CD4-positive, alpha-beta T cell treated with Interleukin-10 for 1 hour (primary cell): ENCODE data around the gene GPR137B.
"Not testable (repeated sequence)": the region's sequence is repeated elsewhere in the genome, so short reads cannot be mapped to it uniquely, and the experiment has no call there.

Experiments
- DNase-seq: peaks from one replicate; pipeline ENCODE4 v3.0.0-alpha.2; 2020

Gene GPR137B

DNA sequence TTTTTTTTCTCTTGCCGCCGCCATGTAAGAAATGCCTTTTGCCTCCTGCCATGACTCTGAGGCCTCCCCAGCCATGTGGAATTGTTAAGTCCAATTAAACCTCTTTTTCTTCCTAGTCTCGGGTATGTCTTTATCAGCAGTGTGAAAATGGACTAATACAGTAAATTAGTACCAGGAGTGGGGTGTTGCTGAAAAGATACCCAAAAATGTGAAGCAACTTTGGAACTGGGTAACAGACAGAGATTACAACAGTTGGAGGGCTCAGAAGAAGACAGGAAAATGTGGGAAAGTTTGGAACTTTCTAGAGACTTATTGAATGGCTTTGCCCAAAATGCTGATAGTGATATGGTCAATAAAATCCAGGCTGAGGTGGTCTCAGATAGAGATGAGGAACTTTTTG lies 19.4 kb downstream of the GPR137B start:
- DNase-seq: not testable (repeated sequence)

DNA sequence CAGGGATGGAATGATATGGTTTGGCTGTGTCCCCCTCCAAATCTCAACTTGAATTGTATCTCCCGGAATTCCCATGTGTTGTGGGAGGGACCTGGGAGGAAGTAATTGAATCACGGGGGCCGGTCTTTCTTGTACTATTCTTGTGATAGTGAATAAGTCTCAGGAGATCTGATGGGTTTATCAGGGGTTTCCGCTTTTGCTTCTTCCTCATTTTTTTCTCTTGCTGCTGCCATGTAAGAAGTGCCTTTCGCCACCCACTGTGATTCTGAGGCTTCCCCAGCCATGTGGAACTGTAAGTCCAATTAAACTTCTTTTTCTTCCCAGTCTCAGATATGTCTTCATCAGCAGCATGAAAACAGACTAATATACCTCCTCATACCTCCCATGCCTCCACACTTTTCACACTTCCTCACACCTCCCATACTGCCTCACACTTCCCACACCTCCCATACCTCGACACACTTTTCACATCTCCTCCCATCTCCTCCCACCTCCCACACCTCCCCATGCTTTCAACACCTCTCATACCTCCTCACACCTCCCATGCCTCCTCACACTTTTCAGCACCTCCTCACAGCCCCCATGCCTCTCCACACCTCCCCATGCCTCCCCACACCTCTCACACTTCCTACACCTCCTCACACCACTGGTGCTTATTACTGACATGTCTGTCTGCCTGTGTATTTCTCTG lies 21.3 kb downstream of the GPR137B start:
- DNase-seq: no peak

DNA sequence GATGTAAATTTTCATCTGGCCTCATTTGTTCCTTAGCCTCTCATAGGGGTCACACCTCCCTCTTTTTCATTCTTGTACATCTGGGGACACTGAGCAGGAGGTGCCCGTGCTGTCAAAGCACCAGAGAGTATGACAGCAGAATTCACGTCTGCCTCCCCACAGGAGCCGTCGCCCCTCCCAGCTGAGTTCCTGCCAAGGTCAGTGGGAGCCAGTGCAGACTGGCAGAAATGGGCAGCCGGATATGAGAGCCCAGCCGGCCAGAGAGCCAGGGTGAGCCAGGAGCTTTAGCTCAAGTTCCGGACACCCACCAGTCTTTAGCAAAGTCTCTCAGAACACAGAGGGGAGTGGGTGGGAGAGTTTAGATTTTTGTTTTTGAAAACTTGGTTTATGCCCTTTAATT lies 21.9 kb downstream of the GPR137B start:
- no peak for DNase-seq

DNA sequence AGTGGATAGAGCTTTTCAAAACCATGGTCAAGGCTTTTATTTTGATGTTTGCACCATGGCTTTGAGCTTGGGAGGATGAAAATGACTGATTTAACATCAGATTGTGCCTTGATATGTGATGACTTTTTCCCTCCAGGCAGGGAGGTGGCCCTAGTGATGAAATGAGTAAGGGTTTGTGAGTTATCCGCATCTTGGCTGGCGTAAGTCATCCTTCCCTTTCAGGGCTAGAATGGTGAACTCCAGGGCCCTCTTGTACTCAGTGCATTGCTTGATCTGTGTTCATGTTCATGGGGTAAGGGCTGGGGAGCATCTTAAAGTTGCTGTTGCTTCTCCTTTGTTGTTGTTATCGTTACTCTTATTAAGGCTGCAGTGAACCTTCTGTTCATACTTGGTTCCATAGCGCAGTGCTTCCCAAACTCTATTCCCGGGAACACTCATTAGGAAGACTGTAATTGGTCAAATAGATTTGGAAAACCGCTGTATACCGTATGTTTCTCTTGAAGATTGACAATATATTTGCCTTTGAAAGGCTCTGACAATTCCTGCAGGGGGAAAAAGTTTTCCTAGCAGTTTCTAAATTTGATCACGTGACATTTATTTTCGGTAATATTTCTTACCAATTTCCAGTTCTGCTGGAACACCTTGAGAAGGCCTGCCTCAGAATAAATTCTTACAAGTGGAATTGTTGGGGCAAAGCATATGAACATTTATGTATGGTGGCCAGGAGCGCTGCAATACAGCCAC lies 23.1 kb downstream of the GPR137B start:
- no peak for DNase-seq

DNA sequence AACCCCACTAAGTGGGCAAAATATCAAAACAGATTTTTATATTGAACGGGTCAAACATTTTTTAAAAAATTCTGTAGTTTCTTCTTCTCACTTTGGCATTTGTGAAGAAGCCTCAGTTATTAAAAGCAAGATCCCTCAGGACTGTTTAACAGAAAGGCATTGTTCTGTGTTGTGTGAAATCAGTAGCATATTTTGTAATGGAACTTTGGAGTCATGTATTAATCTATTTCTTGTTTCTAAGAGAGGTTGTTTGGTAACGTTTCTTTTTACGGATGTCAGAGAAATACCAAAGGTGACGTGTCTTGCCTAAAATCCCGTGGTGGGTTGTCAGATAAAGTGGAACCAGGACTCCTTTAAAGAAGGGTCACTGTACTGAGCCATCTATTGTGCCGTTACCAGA lies 23.7 kb downstream of the GPR137B start:
- DNase-seq: no peak

DNA sequence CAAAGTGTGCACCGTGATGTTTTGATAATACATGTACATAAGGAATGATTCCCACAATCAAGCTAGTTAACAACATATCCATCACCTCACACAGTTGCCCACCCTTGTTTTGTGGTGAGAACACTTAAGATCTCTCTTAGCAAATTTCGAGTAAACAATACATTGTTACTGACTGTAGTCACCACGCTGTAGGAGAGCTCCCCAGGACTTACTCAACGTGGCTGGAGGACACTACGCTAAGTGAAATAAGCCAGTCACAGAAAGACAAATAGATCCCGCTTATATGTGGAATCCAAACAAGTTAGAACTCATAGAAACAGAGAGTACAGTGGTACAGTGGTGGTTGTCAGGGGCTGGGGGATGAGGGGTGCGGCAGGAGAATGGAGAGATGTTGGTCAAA lies 24.8 kb downstream of the GPR137B start:
- DNase-seq: no peak

DNA sequence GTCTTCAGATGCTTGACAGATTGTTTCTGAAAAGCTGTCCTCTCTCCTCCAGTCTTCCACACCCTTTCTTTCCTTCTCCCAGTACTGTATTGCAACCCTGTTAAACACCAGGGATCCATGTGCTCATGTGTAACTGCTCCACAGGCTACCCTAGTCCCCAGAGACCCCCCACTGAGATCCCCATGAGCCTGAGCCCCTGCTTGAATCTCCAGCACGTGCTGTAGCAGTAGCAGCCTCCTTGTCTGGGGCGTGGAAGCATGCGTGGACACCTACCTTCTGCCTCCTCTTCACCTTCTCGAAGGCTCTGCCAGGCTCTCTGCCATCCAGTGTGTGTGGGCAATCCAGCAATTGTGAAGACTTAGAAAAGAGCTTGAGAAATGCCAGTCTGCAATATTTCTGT lies 25.2 kb downstream of the GPR137B start:
- DNase-seq: no peak

DNA sequence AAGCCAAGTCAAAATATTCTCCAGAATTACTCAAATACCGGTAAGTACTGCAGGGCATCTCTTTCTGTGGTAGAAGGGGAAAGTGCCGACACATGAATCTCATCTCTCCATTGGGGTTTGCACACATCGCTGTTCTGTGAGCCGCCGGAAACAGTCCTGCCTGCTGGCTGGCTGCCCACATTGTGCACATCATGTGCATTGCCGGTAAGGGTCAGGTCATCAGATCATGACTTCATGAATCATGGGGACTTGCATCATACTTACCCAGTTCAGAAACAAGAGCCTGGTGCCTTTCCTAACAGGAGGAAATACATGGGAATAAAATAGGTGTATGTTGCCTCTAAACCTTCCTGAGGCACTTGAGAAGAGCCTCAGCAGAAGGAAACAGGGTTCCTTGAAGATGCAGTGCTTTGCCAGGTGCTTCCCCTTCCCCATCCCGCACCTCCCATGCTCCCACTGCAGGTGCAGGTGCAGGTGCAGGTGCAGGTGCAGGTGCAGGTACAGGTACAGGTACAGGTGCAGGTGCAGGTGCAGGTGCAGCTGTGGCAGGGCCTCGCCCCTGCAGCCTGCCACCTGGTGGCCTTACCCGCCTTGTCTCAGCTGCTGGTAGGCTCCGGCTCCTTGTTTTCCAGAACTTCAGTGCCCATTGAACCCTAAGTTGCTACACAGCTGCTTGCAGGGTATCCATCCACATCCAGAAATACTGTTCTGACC lies 26.5 kb downstream of the GPR137B start:
- DNase-seq: no peak

DNA sequence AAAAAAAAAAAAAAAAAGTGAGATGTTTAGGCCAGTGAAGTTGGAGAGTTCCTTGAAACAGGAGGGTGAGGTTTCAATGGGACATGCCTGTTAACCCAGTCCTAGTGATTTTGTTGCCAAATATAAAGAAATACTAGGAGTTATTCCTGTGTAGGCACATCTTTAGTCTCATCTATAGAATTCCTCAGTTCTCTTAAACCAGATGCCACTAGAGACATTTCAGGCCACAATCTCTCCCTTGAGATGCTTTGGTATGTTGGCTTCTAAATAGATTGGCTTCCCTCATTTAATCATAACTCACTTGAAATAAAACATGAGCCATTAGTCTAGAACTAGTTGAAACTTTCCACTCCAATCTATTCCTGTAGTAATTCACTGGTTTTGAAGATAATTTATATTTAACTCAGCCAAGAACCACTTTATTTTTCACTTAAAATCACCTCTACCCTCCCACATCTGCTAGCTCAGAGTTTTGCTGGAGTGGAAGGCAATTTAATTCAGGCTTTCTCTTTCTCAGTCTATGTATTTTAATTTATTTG lies 29.8 kb downstream of the GPR137B start:
- DNase-seq: no peak

DNA sequence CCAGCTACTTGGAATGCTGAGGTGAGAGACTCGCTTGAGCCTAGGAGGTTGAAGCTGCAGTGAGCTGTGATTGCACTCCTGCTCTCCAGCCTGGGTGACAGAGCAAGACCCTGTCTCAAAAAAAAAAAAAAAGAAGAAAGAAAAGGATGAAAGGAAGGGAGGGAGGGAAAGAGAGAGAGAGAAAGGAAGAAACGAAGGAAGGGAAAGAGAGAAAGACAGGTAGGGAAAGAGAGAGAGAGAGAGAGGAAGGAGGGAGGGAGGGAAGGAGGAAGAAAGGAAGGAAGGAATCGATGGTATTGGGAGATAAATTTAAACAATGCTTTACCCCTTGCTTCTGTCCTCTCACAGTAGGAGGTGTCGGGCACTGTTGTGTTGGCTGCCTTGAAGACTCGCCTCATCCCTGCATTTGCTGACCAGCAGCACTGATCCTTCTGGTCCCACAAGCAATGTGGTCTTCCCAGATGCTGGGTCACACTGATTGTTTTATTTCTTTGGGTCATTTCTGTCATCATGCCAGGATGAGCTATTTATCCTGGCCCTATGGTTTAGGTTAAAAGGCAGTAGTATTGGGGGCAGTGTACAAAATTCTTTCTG lies 30.9 kb downstream of the GPR137B start:
- no peak for DNase-seq

DNA sequence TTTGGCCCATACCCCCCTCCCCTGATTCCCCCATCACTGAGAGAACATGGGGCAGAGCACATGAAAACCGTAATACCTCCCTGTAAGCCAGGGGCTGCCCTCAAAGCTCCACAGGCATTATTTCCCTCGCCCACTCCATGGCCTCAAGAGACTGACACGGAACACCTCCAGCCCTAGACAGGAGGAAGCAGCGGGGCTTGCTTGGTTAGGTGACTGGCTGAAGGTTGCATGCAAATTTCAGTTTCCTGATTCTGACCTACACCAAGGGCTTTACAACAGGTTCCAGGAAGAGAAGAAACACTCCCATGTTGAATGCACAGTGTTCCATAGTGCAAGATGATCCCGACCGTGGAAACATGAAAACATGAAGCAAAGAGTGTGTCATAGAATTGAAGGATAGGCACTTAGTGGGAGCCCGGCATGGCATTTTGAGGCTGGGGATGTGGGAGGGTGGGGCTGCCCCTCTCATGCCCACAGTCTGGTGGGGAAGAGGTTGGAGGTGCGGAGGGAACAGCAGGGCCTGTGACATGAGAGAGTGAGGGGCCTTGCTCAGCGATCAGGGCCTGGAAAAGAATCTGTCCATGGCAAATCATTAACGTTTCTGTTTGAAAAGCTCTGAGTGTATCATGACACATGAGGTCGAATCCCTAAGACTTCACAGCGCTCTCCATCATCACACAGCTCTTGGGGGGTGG lies 33.5 kb downstream of the GPR137B start:
- no peak for DNase-seq

DNA sequence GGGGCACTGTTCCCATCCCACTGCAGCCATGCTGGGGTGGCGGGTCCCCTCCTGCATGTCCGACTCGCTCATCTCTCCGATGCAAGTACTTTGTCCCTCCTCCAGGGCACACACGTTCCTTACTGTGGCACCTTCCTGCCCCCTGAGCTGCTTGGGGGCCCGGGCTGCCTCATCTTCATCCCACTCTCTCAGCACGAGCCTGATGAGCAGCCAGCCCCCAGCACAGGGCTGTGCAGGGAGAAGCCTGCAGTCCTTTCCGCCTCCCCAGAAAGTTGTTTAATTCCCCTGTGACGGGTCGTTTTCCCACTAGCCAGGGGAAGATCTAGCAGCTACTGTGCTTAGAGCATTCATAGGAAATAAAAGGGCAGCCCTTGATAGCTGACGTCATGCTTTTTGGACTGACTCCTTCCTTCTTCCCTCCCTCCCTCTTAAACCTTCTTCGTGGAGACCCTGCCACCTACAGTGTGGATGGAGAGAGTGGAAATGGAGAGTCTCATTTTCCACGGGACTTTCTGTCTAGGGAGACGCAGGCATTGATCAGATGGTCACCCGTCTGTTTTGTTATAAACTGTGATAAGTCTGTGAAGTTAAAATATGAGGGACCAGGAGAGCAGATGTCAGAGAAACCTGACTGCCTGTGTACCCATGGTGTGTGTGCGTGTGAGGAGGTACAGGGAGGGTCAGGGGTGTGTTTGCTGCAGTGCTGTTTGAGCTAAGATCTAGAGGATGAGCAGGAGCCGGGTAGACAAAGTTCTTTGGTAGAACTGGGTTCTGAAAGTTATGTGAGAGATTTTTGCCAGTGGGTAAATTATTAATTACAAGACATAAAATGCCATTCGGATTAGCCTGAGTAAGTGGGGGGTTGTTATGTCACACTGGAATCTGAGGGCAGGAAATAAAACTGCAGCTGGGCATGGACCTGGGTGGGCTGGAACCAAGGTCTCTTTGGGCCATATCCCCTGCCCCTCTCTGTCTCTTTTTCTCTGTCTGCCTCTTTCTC lies 34.3 kb downstream of the GPR137B start:
- DNase-seq: no peak

DNA sequence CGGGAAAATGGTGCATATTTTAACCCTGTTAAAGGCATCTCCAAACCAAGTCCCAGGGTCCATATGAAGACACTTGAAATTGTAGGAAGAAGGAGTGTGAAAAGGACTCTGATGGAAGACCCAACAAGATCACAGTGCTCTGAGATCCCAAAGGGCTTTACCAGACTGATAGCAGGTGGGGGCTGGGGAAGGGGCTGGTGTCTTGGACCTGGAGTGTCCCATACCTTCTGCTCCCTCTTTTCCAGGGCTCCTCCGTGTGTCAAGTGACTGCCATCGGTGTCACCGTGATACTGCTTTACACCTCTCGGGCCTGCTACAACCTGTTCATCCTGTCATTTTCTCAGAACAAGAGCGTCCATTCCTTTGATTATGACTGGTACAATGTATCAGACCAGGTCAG lies 37.3 kb downstream of the GPR137B start:
- DNase-seq: no peak

DNA sequence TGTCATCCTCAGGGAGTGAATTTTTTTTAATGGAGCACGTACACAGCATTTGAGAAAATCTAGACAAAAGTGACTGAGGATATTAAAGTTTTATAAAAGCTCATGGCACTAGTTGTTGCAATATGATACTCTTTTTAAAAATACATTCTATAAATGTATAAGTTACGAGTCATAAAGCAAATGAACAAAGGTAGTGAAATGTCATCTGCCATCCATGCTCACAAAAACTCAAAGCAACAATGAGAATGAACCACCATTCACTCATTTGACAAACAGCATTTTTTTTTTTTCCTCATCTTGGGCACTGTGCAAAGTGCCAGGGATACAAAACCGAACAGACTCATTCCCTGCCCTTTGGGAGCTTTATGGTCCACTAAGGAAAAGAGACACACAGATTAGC lies 38.7 kb downstream of the GPR137B start:
- no peak for DNase-seq

DNA sequence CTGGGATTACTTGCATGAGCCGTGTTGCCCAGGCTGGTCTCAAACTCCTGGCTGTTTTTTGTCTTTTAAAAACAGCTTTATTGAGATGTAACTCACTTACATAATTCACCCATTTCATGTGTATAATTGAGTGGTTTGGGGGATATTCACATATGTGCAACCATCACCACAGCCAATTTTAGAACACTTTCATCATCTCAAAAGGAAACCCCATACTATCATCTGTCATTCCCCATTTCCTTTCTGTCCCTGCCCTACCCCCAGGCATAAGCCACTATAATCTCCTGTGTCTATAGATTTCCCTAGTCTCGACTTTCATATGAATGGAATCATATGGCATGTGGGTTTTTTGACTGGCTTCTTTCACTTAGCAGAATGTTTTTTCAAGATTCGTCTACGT lies 43.3 kb downstream of the GPR137B start:
- DNase-seq: no peak

DNA sequence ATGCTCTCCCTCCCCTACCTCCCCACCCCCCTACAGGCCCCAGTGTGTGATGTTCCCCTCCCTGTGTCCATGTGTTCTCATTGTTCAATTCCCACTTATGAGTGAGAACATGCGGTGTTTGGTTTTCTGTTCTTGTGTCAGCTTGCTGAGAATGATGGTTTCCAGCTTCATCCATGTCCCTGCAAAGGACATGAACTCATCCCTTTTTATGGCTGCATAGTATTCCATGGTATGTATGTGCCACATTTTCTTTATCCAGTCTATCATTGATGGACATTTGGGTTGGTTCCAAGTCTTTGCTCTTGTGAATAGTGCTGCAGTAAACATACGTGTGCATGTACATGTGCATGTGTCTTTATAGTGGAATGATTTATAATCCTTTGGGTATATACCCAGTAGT lies 44.1 kb downstream of the GPR137B start:
- not testable (repeated sequence) for DNase-seq

DNA sequence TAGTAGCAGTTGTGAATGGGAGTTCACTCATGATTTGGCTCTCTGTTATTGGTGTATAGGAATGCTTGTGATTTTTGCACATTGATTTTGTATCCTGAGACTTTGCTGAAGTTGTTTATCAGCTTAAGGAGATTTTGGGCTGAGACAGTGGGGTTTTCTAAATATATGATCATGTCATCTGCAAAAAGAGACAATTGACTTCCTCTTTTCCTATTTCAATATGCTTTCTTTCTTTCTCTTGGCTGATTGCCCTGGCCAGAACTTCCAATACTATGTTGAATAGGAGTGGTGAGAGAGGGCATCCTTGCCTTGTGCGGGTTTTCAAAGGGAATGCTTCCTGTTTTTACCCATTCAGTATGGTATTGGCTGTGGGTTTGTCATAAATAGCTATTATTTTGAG lies 45.7 kb downstream of the GPR137B start:
- not testable (repeated sequence) for DNase-seq

DNA sequence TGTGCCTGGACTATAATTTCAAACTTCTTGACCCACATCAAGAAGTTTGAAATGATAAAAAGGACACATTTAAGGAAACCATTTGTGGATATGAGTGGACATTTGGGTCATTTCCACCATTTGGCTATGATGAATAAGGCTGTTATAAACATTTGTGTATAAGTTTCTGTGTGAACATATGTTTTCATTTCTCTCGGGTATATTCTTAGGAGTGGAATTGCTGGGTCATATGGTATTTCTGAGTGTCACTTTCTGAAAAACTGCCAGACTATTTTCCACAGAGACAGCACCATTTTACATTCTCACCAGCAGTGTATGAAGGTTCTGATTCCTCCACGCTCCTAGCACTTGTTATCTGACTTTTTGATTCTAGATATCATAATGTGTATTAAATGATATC lies 50.8 kb downstream of the GPR137B start:
- DNase-seq: no peak

DNA sequence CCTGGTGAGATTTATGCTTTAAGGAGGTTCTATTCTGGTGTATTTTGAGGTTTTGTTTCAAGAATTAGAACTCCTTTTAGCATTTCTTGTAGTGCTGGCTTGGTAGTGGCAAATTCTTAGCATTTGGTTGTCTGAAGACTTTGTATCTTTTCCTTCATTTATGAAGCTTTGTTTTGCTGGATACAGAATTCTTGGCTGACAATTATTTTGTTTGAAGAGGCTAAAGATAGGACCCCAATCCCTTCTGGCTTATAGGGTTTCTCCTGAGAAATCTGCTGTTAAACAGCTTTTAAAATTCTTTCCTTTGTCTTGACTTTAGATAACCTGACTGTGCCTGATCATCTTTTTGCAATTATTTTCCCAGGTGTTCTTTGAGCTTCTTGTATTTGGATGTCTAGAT lies 58.6 kb downstream of the GPR137B start:
- DNase-seq: no peak

DNA sequence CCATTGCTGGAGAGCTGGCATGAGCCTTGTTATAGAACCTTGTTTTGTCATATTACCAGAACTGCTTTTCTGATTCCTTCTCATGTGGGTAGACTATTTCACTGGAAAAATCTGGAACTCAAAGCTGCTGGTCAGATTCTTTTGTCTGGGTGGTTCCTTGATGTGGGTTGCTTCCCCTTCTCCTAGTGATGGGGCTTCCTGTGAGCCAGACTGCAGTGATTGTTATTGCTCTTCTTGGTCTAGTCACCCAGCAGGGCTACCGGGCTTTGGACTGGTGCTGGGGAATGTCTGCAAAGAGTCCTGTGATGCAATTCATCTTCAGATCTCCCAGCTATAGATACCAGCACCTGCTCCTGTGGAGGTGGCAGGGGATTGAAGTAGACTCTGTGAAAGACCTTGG lies 59.4 kb downstream of the GPR137B start:
- no peak for DNase-seq

DNA sequence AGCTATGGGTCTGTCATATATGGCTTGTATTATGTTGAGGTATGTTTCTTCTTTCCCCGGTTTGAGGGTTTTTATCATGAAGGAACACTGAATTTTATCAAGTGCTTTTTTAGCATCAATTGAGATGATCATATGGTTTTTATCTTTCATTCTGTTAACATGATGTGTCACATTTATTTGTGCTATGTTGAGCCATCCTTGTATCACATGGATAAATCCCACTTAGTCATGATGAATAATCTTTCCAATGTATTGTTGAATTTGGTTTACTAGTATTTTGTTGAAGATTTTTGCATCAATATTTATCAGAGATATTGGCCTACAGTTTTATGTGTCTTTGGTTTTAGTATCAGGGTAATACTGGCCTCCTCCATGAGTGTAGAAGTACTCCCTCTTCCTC lies 61.7 kb downstream of the GPR137B start:
- DNase-seq: no peak

DNA sequence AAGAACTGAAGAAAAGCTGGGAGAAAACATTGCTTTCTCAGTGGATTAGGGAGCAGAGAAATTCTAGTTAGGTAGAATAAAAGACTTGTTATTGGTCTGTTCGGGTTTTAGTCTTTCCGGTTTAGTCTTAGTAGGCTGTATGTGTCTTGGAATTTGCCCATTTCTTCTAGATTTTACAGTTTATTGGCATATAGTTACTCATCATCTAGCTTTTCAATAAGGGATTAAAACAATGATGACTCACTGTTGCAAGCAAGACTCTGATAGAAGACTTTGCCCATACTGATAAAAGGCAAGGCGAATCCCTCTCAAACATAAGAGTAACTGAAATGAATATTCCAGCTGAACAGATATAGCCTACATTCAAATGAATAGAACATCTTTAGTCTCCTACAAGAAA lies 62.3 kb downstream of the GPR137B start:
- no peak for DNase-seq
